Measurements from ENCODE around the gene PCDHGA6.
"Not testable (repeated sequence)": the region's sequence is repeated elsewhere in the genome, so short reads cannot be mapped to it uniquely, and the experiment has no call there.

Gene PCDHGA6

GRCh38 chr5:141373673-141374317 lies at the start of gene PCDHGA6:
PCDHGA6 (plus strand) TSS chr5:141373891; CDS start chr5:141374084, 193 bp downstream.
- DNase-seq (ENCODE audit: low read depth in 2 of 2), result no peak

GRCh38 chr5:141326088-141326854 lies 47.4 kb upstream of the PCDHGA6 start:
- DNase-seq (ENCODE audit: low read depth in 2 of 2), result peak; percentile 36 to 44

DNA sequence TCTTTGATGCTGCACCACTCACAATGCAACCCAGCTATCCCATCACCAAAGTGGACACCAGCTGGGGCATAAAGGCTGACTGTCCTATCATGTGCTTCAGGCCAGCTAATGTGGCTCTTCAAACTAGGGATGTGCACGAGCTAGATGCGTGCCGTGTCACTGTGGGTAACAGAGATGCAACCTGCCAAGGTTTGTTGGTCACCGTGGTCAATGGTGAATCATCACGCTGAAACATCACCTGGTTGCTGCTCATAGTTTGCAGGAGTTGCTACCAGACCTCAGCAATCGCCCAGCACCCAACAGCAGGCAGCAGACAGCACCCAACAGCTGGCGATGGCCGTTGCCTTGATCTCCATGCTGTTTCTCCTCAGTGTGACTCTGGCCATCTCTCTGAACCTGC lies 45.5 kb upstream of the PCDHGA6 start:
- DNase-seq (ENCODE audit: low read depth in 2 of 2), result no peak

- DNase-seq (ENCODE audit: low read depth in 2 of 2), result no peak
These were observed 43.2 kb upstream of the PCDHGA6 start, which contains the start of gene PCDHGA1 for GRCh38 chr5:141330299-141331080. PCDHGA1 (plus strand) TSS chr5:141330514.

DNA sequence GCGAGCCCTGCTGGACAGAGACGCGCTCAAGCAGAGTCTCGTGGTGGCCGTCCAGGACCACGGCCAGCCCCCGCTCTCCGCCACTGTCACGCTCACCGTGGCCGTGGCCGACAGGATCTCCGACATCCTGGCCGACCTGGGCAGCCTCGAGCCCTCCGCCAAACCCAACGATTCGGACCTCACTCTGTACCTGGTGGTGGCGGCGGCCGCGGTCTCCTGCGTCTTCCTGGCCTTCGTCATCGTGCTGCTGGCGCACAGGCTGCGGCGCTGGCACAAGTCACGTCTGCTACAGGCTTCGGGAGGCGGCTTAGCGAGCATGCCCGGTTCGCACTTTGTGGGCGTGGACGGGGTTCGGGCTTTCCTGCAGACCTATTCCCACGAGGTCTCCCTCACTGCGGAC lies 41.1 kb upstream of the PCDHGA6 start:
- not testable (repeated sequence) for DNase-seq (ENCODE audit: low read depth in 2 of 2)

- no peak for DNase-seq (ENCODE audit: low read depth in 2 of 2)
These were observed 35.0 kb upstream of the PCDHGA6 start, which contains the start of gene PCDHGA2 for GRCh38 chr5:141338538-141339306. PCDHGA2 (plus strand) TSS chr5:141338760.

DNA sequence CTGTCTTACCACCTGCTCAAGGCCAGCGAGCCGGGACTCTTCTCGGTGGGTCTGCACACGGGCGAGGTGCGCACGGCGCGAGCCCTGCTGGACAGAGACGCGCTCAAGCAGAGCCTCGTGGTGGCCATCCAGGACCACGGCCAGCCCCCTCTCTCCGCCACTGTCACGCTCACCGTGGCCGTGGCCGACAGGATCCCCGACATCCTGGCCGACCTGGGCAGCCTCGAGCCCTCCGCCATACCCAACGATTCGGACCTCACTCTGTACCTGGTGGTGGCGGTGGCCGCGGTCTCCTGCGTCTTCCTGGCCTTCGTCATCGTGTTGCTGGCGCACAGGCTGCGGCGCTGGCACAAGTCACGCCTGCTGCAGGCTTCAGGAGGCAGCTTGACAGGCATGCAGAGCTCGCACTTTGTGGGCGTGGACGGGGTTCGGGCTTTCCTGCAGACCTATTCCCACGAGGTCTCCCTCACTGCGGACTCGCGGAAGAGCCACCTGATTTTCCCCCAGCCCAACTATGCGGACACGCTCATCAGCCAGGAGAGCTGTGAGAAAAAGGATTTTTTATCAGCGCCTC lies 32.8 kb upstream of the PCDHGA6 start:
- DNase-seq (ENCODE audit: low read depth in 2 of 2), result not testable (repeated sequence)

- no peak for DNase-seq (ENCODE audit: low read depth in 2 of 2)
These were observed 30.9 kb upstream of the PCDHGA6 start for GRCh38 chr5:141342773-141343172.

DNA sequence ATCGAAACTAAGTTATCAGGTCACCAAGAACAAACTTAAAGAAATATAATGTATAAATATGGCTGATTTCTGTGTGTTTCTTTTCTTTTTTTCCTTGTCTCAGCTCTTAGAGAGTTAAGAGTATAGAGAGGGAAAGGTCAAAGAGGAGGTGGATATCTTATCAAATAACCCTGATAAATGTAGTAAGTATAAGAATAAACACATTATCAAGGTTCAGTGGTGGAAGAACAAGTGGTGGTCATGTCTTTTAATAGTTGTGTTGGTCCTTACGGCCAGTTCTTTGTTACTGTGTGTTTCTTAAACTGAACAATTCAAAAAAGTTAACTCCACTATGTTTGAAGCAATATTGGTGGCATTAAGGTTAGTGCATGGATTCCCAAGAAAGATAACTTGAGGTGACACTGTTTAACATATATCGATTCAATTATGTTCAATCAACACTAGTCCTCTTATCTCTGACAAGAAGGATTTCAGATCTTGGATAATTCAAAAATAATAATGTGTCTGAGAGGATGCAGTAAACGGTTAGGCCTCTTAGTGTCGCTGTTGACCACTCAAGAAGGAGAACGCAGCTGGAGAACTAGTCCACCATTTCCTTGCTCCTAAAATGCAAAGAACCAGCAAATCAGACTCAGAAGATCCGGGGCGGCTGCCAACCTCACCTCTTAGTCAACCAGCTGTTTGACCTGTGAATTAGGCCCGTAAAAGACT lies 30.3 kb upstream of the PCDHGA6 start, which contains the start of gene PCDHGA3:
PCDHGA3 (plus strand) TSS at position 588 of the 711 bp plus-strand sequence. CDS start 205 bp downstream, outside the sequence.
- DNase-seq (ENCODE audit: low read depth in 2 of 2), result no peak

DNA sequence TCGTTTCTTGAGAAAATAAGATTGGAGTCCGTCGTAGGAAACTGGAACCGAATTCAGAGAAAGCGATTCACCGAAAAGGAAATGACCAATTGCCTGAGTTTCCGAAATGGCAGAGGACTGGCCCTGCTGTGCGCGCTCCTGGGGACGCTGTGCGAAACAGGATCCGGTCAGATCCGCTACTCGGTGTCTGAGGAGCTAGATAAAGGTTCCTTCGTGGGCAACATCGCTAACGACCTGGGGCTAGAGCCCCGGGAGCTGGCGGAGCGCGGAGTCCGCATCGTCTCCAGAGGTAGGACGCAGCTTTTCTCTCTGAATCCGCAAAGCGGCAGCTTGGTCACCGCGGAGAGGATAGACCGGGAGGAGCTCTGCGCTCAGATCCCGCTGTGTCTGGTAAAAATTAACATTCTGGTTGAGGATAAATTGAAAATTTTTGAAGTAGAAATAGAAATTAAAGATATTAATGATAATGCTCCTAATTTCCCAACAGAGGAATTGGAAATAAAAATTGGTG lies 29.7 kb upstream of the PCDHGA6 start:
- DNase-seq (ENCODE audit: low read depth in 2 of 2), result no peak

GRCh38 chr5:141345327-141345726 lies 28.4 kb upstream of the PCDHGA6 start:
- DNase-seq (ENCODE audit: low read depth in 2 of 2), result no peak

GRCh38 chr5:141346017-141346416 lies 27.7 kb upstream of the PCDHGA6 start:
- DNase-seq (ENCODE audit: low read depth in 2 of 2), result not testable (repeated sequence)

DNA sequence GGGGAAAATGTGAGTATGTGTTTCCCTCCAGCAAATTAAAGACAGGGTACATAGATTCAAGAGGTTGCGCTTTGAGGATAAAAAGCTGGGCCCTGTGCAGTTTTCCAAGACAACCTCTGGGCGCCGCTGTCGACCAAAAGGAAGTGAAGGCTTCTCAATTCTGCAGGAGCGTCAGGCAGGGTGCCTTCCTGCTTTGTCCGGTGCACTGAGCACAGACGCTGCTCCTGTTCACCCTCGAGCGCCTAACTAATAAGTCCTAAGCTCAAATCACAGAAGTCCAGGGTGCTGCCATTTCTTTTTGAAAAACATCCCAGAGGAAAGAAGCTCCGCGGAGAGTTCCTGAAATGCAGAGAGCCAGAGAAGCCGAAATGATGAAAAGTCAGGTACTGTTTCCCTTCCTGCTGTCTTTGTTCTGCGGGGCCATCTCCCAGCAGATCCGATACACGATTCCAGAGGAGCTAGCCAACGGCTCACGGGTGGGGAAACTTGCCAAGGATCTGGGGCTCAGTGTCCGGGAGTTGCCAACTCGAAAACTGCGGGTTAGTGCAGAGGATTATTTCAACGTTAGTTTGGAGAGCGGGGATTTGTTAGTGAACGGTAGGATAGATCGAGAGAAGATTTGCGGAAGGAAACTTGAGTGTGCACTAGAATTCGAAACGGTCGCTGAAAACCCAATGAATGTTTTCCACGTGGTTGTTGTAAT lies 23.6 kb upstream of the PCDHGA6 start, which contains the start of gene PCDHGB1:
PCDHGB1 (plus strand) TSS at position 183 of the 703 bp plus-strand sequence; CDS start at position 345, 162 bp downstream.
- DNase-seq (ENCODE audit: low read depth in 2 of 2), result no peak

- DNase-seq (ENCODE audit: low read depth in 2 of 2), result no peak
These were observed 22.1 kb upstream of the PCDHGA6 start for GRCh38 chr5:141351591-141351990.

- DNase-seq (ENCODE audit: low read depth in 2 of 2), result no peak
These were observed 18.7 kb upstream of the PCDHGA6 start, which contains the start of gene PCDHGA4 for GRCh38 chr5:141354900-141355469. PCDHGA4 (plus strand) TSS chr5:141355021; CDS start chr5:141355108, 87 bp downstream.

- DNase-seq (ENCODE audit: low read depth in 2 of 2), result no peak
These were observed 18.1 kb upstream of the PCDHGA6 start for GRCh38 chr5:141355641-141356040.

GRCh38 chr5:141356133-141356532 lies 17.6 kb upstream of the PCDHGA6 start:
- no peak for DNase-seq (ENCODE audit: low read depth in 2 of 2)

DNA sequence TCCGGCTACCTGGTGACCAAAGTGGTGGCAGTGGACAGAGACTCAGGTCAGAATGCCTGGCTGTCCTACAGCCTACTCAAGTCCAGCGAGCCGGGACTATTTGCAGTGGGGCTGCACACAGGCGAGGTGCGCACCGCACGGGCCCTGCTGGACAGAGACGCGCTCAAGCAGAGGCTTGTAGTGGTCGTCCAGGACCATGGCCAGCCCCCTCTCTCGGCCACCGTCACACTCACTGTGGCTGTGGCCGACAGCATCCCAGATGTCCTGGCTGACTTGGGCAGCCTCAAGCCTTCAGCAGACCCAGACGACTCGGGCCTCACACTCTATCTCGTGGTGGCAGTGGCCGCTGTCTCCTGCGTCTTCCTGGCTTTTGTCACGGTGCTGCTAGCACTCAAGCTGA lies 16.7 kb upstream of the PCDHGA6 start:
- no peak for DNase-seq (ENCODE audit: low read depth in 2 of 2)
